Measurements from ENCODE around the gene INAFM1.

Gene INAFM1

DNA sequence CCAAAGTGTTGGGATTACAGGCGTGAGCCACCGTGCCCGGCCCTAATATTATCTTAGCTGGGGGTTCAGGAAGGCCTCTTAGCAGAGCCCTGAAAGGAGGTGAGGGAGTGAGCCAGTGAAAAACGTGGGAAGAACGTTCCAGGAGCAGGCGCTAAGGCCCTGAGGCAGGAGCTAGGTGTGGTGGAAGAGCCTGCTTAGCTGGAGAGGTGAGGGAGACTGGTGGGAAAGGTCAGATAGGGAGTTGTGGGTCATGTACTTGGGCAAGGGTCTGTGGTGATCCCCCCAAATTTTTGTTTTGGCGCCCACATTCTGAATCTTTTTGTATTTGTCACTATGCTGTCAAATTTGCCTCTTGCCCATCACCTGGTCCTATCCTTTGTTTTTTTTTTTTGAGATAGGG, 5.1 kb upstream of the INAFM1 start:
- in situ Hi-C loops (cut with MboI; ENCODE audit: low sequenced_read_pairs, unreplicated experiment), result no loop called here
- no peak for DNase-seq (ENCODE audit: low spot score)
- no peak for TF ChIP-seq CTCF (IDR thresholded peaks at IDR 0.05; ENCODE audit: borderline replicate concordance, control extremely low read depth, extremely low read depth, insufficient read depth, missing control alignments)

DNA sequence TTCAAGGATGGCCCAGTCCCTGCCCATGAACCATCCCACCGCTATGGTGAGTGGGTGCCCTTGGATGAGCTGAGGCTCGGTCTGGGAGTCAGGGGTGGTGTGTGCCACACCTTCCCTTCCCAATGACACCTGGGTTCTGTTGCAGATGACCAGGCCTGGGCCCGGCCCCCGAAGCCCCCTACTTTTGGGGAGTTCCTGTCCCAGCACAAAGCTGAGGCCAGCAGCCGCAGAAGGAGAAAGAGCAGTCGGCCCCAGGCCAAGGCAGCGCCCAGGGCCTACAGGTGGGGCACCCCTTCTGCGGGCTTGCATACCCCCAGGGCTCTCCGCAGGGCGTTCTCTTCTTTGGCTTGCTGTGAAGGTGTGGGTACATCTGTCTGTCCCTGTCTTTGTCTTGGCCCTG, 4.3 kb upstream of the INAFM1 start:
- DNase-seq (ENCODE audit: low spot score), result no peak
- TF ChIP-seq CTCF (IDR thresholded peaks at IDR 0.05; ENCODE audit: borderline replicate concordance, control extremely low read depth, extremely low read depth, insufficient read depth, missing control alignments), result no peak
- in situ Hi-C loops (cut with MboI; ENCODE audit: low sequenced_read_pairs, unreplicated experiment), result no loop called here

GRCh38 chr19:47271949-47272348, 2.7 kb upstream of the INAFM1 start:
- in situ Hi-C loops (cut with MboI; ENCODE audit: low sequenced_read_pairs, unreplicated experiment), result no loop called here

DNA sequence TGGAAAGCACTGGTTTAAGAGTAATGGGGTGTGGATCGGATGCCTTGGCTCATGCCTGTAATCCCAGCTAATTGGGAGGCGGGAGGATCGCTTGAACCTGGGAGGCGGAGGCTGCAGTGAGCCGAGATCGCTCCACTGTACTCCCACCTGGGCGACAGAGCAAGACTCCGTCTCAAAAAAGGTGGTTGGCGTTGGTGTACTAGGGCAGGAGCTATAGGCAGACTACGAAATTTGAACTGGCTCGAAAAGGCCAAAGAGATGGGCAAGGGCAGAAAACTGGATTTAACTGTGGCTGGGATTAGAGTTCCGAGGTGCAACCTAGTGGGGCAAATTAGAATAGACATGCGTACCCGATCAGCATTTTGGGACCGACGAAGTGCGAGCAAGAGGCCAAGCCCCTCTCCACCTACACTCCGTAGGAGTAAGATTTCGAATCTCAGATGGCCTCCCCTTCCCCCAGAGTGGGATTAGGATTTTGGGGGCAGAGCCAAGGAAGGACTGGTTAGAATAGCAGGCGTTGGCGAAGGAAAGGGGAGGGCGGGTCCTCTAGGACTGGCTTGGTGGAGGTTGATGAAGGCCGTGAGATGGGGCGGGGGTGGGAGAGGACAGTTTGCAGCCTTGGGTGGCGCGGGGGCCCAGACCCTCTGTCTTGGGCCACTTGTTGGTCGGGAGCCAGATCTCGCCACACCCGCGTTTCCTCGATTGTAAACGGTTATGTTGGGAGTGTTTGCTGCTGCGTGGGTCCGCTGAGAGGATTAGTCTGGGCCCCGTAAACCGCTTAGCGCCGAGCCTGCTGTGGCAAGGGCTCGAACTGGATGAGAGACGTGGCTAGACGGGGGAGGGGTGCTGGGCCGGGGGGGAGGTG, 2.0 kb upstream of the INAFM1 start:
- peak; percentile 51 for DNase-seq (ENCODE audit: low spot score)
- in situ Hi-C loops (cut with MboI; ENCODE audit: low sequenced_read_pairs, unreplicated experiment), result no loop called here
- TF ChIP-seq CTCF (IDR thresholded peaks at IDR 0.05; ENCODE audit: borderline replicate concordance, control extremely low read depth, extremely low read depth, insufficient read depth, missing control alignments), result no peak

More at GRCh38 chr19:47271949-47272348, 2.7 kb upstream of the INAFM1 start:
- no peak for DNase-seq (ENCODE audit: low spot score)
- TF ChIP-seq CTCF (IDR thresholded peaks at IDR 0.05; ENCODE audit: borderline replicate concordance, control extremely low read depth, extremely low read depth, insufficient read depth, missing control alignments), result no peak

GRCh38 chr19:47273313-47274070, 1.2 kb upstream of the INAFM1 start:
- peak; percentile 94 for DNase-seq (ENCODE audit: low spot score)
- in situ Hi-C loops (cut with MboI; ENCODE audit: low sequenced_read_pairs, unreplicated experiment), result no loop called here
- TF ChIP-seq CTCF (IDR thresholded peaks at IDR 0.05; ENCODE audit: borderline replicate concordance, control extremely low read depth, extremely low read depth, insufficient read depth, missing control alignments), result no peak

DNA sequence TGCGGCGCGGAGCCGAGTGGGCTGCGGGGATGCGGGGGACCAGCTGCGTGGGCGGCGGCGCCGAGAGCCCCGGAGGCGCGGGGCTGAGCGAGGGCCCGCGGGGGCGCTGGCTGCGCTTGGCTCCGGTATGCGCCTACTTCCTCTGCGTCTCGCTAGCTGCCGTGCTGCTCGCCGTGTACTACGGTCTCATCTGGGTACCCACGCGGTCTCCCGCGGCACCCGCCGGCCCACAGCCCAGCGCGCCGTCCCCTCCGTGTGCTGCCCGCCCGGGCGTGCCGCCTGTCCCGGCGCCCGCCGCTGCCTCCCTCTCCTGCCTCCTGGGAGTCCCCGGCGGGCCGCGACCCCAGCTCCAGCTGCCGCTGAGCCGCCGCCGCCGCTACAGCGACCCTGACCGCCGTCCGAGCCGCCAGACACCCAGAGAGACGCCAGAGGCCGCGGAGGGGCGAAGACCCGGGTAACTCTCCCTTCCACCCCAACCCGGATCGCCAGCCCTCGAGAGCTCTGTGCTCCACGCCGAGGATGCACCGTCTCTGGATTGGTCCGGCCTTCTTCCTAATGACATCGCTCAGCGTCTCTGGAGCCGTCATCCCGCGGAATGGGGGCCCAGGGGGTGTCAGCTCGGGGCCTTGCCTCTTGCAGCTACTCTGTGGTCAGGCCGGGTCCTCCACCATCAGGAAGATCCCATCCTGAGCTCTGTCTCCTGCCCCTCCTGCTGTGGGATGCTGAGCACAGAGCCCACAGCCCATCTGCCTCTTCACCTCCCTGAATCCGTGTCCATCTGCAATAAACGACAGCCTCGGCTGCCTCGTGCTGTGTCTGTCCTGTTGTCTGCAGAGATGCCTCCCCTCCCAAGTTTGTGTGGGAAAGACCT, 441 bp downstream of the INAFM1 start:
- DNase-seq (ENCODE audit: low spot score), result no peak
- TF ChIP-seq CTCF (IDR thresholded peaks at IDR 0.05; ENCODE audit: borderline replicate concordance, control extremely low read depth, extremely low read depth, insufficient read depth, missing control alignments), result no peak
- in situ Hi-C loops (cut with MboI; ENCODE audit: low sequenced_read_pairs, unreplicated experiment), result no loop called here

All from GM13976 (cell line).